Karpas-422 (cell line): ENCODE measurements around the gene DCTN2. TPM values are rescaled to one million over a fixed set of nuclear protein-coding genes. Genes with fewer than 3 reads are reported as not detected.

Experiments
- DNase-seq: peaks from one replicate; pipeline ENCODE4 v3.0.0-alpha.2; 2015
- H2AFZ ChIP-seq: fragments of 200-600 bp; sonication (generic); 2 replicates; pipeline ENCODE4 v1.6.1; 2014; ENCODE audit warnings: antibody characterized with exemption, low read length, mixed read lengths
- H3K27ac ChIP-seq: fragments of 200-600 bp; sonication (generic); 2 replicates; pipeline ENCODE4 v1.5.1; 2014; ENCODE audit warnings: mild to moderate bottlenecking, low read length, moderate library complexity
- H3K27me3 ChIP-seq: fragments of 200-600 bp; sonication (generic); 2 replicates; pipeline ENCODE4 v1.6.1; 2014; ENCODE audit warnings: low read length, mixed read lengths
- H3K36me3 ChIP-seq: fragments of 200-600 bp; sonication (generic); 2 replicates; pipeline ENCODE4 v1.6.1; 2014; ENCODE audit warnings: low read length, mixed read lengths; ENCODE audit not compliant: insufficient read depth
- H3K4me1 ChIP-seq: fragments of 200-600 bp; sonication (generic); 2 replicates; pipeline ENCODE4 v1.6.1; 2014; ENCODE audit warnings: mild to moderate bottlenecking, low read length, mixed read lengths
- H3K4me2 ChIP-seq: fragments of 200-600 bp; sonication (generic); 2 replicates; pipeline ENCODE4 v1.6.1; 2014; ENCODE audit warnings: low read length, low read depth, mild to moderate bottlenecking; ENCODE audit not compliant: poor library complexity, severe bottlenecking
- H3K4me3 ChIP-seq: fragments of 200-600 bp; sonication (generic); 2 replicates; pipeline ENCODE4 v1.5.1; 2014; ENCODE audit warnings: mild to moderate bottlenecking, antibody characterized with exemption, low read length, mixed read lengths
- H3K79me2 ChIP-seq: fragments of 200-600 bp; sonication (generic); 2 replicates; pipeline ENCODE4 v1.6.1; 2014; ENCODE audit warnings: mild to moderate bottlenecking, low read length, mixed read lengths
- H3K9ac ChIP-seq: fragments of 200-600 bp; sonication (generic); 2 replicates; pipeline ENCODE4 v1.6.0; 2014; ENCODE audit warnings: low read length
- H3K9me2 ChIP-seq: fragments of 200-600 bp; sonication (generic), shearing (Covaris generic); replicated peaks from 2 replicates; pipeline ENCODE4 v1.6.0; 2014; ENCODE audit warnings: mild to moderate bottlenecking, low read length, moderate library complexity; ENCODE audit not compliant: insufficient read depth
- H3K9me3 ChIP-seq: fragments of 300-700, 200-600 bp; sonication (generic); 2 replicates; pipeline ENCODE4 v1.6.1; 2014; ENCODE audit warnings: low read length, mixed read lengths
- H4K20me1 ChIP-seq: fragments of 200-600 bp; sonication (generic); 2 replicates; pipeline ENCODE4 v1.6.1; 2014; ENCODE audit warnings: mild to moderate bottlenecking, antibody characterized with exemption, low read length, low read depth; ENCODE audit not compliant: insufficient read depth
- total RNA-seq: library from RNA; depleted of rRNA; stranded (reverse); fragments of >200 nt; shearing (Covaris generic); gene quantifications from 2 replicates; pipeline ENCODE4 v1.2.3, GENCODE V29; 2014; ENCODE audit warnings: low replicate concordance

The DCTN2 gene
- total RNA-seq, 1 experiment from 2014 or later = 77.9 TPM

DNA sequence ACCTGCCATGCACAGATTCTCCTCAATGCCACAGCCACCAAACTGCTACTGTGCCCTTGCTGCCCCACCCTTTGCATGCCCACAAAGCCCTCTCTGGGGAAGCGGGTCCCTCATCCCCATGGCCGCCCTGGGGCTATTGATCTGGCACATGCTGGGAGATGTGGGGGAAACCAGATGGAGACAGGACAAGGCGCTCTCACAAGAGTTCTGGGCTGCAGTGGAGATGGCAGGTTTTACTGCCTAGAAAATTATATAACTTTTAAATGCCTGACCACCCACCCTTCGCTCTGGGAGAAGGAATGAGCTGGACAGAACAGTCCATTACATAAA lies 33.4 kb upstream of the DCTN2 start:
- H3K9ac ChIP-seq = no peak overlapping the region
- H3K4me2 ChIP-seq = no peak overlapping the region
- H3K79me2 ChIP-seq = no peaks in the 10 kb centered on the region
- no peak for DNase-seq
- no peaks in the 10 kb centered on the region for H3K9me3 ChIP-seq
- peaks cover 44% of the 10 kb centered on the region for H3K36me3 ChIP-seq
- no peaks in the 10 kb centered on the region for H3K27me3 ChIP-seq
- H3K27ac ChIP-seq = no peak overlapping the region
- no peak overlapping the region for H2AFZ ChIP-seq
- no peaks in the 10 kb centered on the region for H3K9me2 ChIP-seq
- H3K4me3 ChIP-seq = no peak overlapping the region
- H3K4me1 ChIP-seq = no peaks in the 10 kb centered on the region
- H4K20me1 ChIP-seq = no peaks in the 10 kb centered on the region

DNA sequence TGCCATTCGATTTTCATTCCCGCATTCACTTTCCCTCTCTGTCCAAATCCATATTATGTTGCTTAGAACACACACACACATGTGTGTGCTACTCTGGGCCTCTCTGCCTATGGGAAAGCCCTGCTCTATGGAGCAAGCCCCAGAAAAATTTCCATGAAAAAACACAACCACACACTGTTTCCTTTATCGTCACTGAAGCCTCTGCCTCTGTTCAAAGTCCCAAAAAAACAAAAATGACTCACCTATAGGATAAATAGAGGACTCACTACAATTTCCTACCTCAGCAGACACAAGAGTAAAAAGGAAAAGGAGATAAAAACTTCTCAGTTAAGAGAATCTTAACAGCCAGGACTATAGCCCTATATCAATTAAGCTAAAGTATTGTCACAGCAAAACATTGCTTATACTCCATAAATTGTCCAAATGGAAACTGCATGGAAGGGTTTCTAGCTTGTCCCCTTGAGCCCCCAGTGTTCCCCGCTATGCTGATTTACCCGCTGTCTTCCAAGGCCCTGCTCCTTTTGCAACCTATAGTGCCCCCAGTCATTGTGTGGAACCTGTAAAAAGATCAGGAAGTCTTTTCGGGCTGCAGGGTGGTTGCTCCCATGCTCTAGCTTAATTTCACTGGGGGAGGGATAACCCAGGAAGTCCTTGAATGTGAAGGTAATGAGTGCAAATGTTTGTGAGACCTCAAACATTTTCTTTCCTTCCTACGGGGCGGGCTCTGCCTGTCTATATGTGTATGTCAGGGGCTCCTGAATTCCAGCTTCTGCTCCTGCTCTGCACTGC lies 32.9 kb upstream of the DCTN2 start:
- Histone ChIP-seq H3K36me3 (peaks cover 44% of the 10 kb centered on the region), H3K27me3 (no peaks in the 10 kb centered on the region), H3K79me2 (no peaks in the 10 kb centered on the region), H3K27ac (no peak overlapping the region), H3K4me1 (no peaks in the 10 kb centered on the region), H3K4me3 (no peak overlapping the region), H3K9me2 (no peaks in the 10 kb centered on the region), H3K9me3 (no peaks in the 10 kb centered on the region), H3K9ac (no peak overlapping the region), H2AFZ (no peak overlapping the region), H3K4me2 (no peak overlapping the region), H4K20me1 (no peaks in the 10 kb centered on the region)
- DNase-seq = no peak

DNA sequence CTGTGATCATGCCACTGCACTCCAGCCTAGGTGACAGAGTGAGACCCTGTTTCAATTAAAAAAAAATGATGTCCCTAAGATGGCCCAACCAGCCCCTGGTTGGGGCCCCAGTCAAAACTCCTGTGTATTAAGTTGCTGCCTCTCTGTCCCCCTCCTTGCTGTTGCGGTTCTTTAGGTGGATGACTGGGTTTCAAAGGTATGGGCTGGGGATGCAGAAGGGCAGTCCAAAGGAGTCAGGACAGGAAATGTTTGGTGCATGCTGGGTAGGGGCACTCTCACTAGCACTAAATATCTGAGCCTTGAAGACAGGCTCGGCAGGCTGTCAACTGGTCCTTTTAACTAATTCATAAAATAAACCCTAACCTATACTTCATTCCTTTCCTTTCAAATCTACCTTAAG lies 32.0 kb upstream of the DCTN2 start:
- Histone ChIP-seq H3K27ac (no peak overlapping the region), H3K4me3 (no peak overlapping the region), H2AFZ (no peak overlapping the region), H3K4me1 (no peaks in the 10 kb centered on the region), H3K9me3 (no peaks in the 10 kb centered on the region), H4K20me1 (no peaks in the 10 kb centered on the region), H3K27me3 (no peaks in the 10 kb centered on the region), H3K36me3 (peaks cover 38% of the 10 kb centered on the region), H3K4me2 (no peak overlapping the region), H3K9me2 (no peaks in the 10 kb centered on the region), H3K9ac (no peak overlapping the region), H3K79me2 (no peaks in the 10 kb centered on the region)
- no peak for DNase-seq

DNA sequence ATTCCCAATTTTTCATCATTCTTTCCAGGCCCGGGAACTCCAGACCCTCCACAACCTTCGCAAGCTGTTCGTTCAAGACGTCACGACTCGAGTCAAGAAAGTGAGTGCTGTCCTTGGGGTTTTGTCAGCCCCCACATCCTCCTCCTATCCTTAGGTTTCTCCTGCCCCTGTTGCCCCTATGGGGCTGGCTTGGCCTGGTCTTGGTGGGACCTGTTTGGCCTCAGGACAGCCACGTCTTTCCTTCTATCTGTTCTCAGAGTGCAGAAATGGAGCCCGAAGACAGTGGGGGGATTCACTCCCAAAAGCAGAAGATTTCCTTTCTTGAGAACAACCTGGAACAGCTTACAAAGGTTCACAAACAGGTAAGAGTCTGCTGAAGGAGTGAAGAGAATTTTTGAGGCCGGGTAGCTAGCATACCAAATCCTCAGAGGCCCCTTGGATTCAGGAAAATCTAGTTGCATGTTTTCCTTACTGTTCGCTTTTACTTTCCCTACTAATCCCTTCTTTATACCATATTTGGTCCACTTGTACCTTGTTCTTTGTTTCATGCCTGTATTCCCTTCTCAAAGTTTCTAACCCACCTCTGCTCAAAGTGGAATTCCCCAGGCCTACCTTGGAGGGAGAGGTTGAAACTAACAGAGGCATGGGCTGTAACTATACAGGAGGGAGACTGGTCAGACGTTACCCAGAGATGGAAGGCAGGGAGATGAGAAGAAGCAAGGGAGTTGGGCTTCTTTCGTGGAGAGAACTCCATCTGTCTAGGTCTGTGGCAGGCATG lies 31.2 kb upstream of the DCTN2 start:
- Histone ChIP-seq H3K4me2 (no peak overlapping the region), H3K4me3 (no peak overlapping the region), H3K9me2 (no peaks in the 10 kb centered on the region), H3K79me2 (no peaks in the 10 kb centered on the region), H2AFZ (no peak overlapping the region), H3K9me3 (no peaks in the 10 kb centered on the region), H3K27ac (no peak overlapping the region), H3K27me3 (no peaks in the 10 kb centered on the region), H4K20me1 (no peaks in the 10 kb centered on the region), H3K9ac (no peak overlapping the region), H3K4me1 (no peaks in the 10 kb centered on the region), H3K36me3 (peaks cover 33% of the 10 kb centered on the region; the same call in 1 of the 2 replicates)
- DNase-seq = no peak

DNA sequence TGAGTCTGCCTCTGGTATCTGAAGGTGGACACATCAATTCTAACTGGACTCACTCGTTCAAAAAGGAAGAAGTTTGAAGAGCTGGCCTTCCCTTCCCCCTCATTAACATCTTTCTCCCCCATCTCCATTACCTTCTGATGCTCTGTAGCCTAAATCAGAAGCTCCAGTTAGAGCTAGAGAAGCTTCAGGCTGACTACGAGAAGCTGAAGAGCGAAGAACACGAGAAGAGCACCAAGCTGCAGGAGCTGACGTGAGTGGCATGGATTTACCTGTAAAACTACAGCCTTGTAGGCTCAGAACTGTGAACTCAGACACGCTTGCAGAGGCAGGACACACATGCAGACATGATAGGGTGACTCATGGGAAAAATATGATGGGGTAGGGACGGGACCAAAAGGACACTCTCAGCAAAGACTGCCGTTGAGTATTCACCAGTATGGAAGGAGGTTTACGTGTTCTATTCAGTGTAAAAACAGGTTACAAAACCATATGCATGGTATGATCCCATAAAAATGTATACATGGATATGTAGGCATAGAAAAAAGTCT lies 29.7 kb upstream of the DCTN2 start:
- Histone ChIP-seq H3K4me3 (no peak overlapping the region), H2AFZ (no peak overlapping the region), H3K4me2 (no peak overlapping the region), H3K9me3 (no peaks in the 10 kb centered on the region), H4K20me1 (no peaks in the 10 kb centered on the region), H3K36me3 (peaks cover 43% of the 10 kb centered on the region; the same call in 1 of the 2 replicates), H3K9ac (no peak overlapping the region), H3K4me1 (no peaks in the 10 kb centered on the region), H3K9me2 (no peaks in the 10 kb centered on the region), H3K27me3 (no peaks in the 10 kb centered on the region), H3K79me2 (no peaks in the 10 kb centered on the region), H3K27ac (no peak overlapping the region)
- DNase-seq = no peak

DNA sequence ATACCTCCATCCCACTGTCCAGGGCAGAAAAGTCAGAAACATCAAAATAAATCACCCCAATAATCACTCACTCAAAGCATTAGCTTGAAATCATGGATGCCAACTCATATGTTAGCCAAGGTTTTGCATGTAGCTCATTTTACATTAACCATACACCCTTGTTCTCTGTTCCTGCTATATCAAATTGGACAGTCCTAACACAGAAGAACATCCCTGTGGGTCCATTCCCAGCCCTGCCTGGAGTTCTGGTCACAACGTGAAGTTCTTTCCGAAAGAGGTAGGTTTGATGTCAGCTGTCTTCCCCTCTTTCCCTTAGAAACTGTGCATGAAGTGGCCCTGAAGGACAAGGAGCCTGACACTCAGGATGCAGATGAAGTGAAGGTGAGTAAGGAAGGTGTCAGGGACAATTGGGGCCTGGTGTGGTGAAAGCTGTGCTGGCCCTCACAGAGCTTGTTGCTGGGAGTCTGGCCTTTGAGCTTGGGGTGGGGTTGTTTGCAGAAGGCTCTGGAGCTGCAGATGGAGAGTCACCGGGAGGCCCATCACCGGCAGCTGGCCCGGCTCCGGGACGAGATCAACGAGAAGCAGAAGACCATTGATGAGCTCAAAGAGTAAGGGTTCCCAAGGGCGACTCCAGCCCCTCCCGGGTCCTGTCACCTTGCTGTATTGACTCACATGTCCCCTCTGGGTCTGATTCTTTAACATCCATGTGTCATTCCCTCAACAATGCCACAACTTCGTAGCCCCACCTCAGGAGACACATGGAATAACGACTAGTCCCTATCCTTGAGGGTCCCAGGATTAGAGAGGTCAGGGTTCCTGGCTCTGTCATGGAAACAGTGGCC lies 29.0 kb upstream of the DCTN2 start:
- Histone ChIP-seq H3K27ac (no peak overlapping the region), H3K4me3 (no peak overlapping the region), H3K27me3 (no peaks in the 10 kb centered on the region), H3K9me3 (no peaks in the 10 kb centered on the region), H3K9ac (no peak overlapping the region), H3K9me2 (no peaks in the 10 kb centered on the region), H3K79me2 (no peaks in the 10 kb centered on the region), H3K4me1 (no peaks in the 10 kb centered on the region), H3K4me2 (no peak overlapping the region), H4K20me1 (no peaks in the 10 kb centered on the region), H3K36me3 (peaks cover 42% of the 10 kb centered on the region; the same call in 1 of the 2 replicates), H2AFZ (no peak overlapping the region)
- DNase-seq = no peak

DNA sequence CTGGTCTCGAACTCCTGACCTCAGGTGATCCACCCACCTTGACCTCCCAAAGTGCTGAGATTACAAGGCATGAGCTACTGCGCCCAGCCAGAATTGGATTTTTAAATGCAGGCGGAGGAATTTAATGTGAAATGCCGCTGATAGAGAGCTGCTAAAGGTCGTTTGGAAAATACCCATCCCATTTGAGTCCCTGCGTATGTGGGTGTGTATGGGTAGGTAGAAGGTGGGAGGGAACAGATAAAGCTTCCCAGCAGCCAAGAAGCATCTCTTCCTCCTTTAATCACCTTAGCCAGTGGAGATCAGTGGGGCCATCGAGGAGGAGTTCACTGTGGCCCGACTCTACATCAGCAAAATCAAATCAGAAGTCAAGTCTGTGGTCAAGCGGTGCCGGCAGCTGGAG lies 27.8 kb upstream of the DCTN2 start:
- Histone ChIP-seq H3K4me1 (no peaks in the 10 kb centered on the region), H3K27ac (no peak overlapping the region), H3K27me3 (no peaks in the 10 kb centered on the region), H3K79me2 (no peaks in the 10 kb centered on the region), H3K4me2 (no peak overlapping the region), H3K9ac (no peak overlapping the region), H3K4me3 (no peak overlapping the region), H3K9me2 (no peaks in the 10 kb centered on the region), H4K20me1 (no peaks in the 10 kb centered on the region), H2AFZ (no peak overlapping the region), H3K36me3 (peaks cover 44% of the 10 kb centered on the region; the same call in 1 of the 2 replicates), H3K9me3 (no peaks in the 10 kb centered on the region)
- no peak for DNase-seq
